ENCODE results near the gene IQCM.

Gene IQCM

GRCh38 chr4:149328161-149328560 is 487.5 kb downstream of the IQCM start:
- Histone ChIP-seq H3K4me3 (replicated peaks; ENCODE audit: low read depth, low read length) (no peak overlapping the region), H3K27me3 (replicated peaks; ENCODE audit: control insufficient read depth, insufficient read depth, low read length) (no peaks in the 10 kb centered on the region), H3K36me3 (ENCODE audit: control insufficient read depth, insufficient read depth, low read length) (no peaks in the 10 kb centered on the region)
- no peak for TF ChIP-seq CTCF (IDR thresholded peaks at IDR 0.05; ENCODE audit: insufficient read depth, low read length, poor library complexity, severe bottlenecking)
- DNase-seq (ENCODE audit: extremely low read depth, insufficient read length): no peak

- H3K4me3 ChIP-seq (replicated peaks; ENCODE audit: low read depth, low read length): no peak overlapping the region
- TF ChIP-seq CTCF (IDR thresholded peaks at IDR 0.05; ENCODE audit: insufficient read depth, low read length, poor library complexity, severe bottlenecking): no peak
- no peaks in the 10 kb centered on the region for H3K36me3 ChIP-seq (ENCODE audit: control insufficient read depth, insufficient read depth, low read length)
- H3K27me3 ChIP-seq (replicated peaks; ENCODE audit: control insufficient read depth, insufficient read depth, low read length): no peaks in the 10 kb centered on the region
- no peak for DNase-seq (ENCODE audit: extremely low read depth, insufficient read length)
Measured at GRCh38 chr4:149322203-149322602, 493.4 kb downstream of the IQCM start.

- Histone ChIP-seq H3K4me3 (replicated peaks; ENCODE audit: low read depth, low read length) (no peak overlapping the region), H3K27me3 (replicated peaks; ENCODE audit: control insufficient read depth, insufficient read depth, low read length) (no peaks in the 10 kb centered on the region), H3K36me3 (ENCODE audit: control insufficient read depth, insufficient read depth, low read length) (no peaks in the 10 kb centered on the region)
- TF ChIP-seq CTCF (IDR thresholded peaks at IDR 0.05; ENCODE audit: insufficient read depth, low read length, poor library complexity, severe bottlenecking): no peak
- DNase-seq (ENCODE audit: extremely low read depth, insufficient read length): no peak
Measured at GRCh38 chr4:149321438-149321837, 494.2 kb downstream of the IQCM start.

GRCh38 chr4:149311076-149311475 is 504.6 kb downstream of the IQCM start:
- H3K36me3 ChIP-seq (ENCODE audit: control insufficient read depth, insufficient read depth, low read length): no peaks in the 10 kb centered on the region
- no peak for DNase-seq (ENCODE audit: extremely low read depth, insufficient read length)
- H3K27me3 ChIP-seq (replicated peaks; ENCODE audit: control insufficient read depth, insufficient read depth, low read length): no peaks in the 10 kb centered on the region
- H3K4me3 ChIP-seq (replicated peaks; ENCODE audit: low read depth, low read length): no peak overlapping the region
- TF ChIP-seq CTCF (IDR thresholded peaks at IDR 0.05; ENCODE audit: insufficient read depth, low read length, poor library complexity, severe bottlenecking): no peak

GRCh38 chr4:149306537-149306936 is 509.1 kb downstream of the IQCM start:
- no peak for DNase-seq (ENCODE audit: extremely low read depth, insufficient read length)
- Histone ChIP-seq H3K4me3 (replicated peaks; ENCODE audit: low read depth, low read length) (no peak overlapping the region), H3K36me3 (ENCODE audit: control insufficient read depth, insufficient read depth, low read length) (no peaks in the 10 kb centered on the region), H3K27me3 (replicated peaks; ENCODE audit: control insufficient read depth, insufficient read depth, low read length) (no peaks in the 10 kb centered on the region)
- no peak for TF ChIP-seq CTCF (IDR thresholded peaks at IDR 0.05; ENCODE audit: insufficient read depth, low read length, poor library complexity, severe bottlenecking)
